Measurements from ENCODE around the gene CHORDC1. TPM values are rescaled to one million over a fixed set of nuclear protein-coding genes. Genes with fewer than 3 reads are reported as not detected.

Gene CHORDC1
- total and polyA plus RNA-seq, 10 of the 15 experiments (the other 5 are each of a cell fraction or from before 2014, with no cell fraction given) = 32.6 to 108 (median 54.3) TPM

GRCh38 chr11:90254065-90254464 lies 31.2 kb upstream of the CHORDC1 start:
- ATAC-seq = no peak

More at GRCh38 chr11:90254065-90254464, 31.2 kb upstream of the CHORDC1 start:
- no peak for DNase-seq (ENCODE audit: low read depth, low spot score)
- Histone ChIP-seq H3K4me2 (ENCODE audit: control insufficient read depth, insufficient read depth) (no peak overlapping the region), H3K9me3 (replicated peaks; ENCODE audit: control insufficient read depth, insufficient read depth, low read length) (no peaks in the 10 kb centered on the region; the same call in 2 of the 3 replicates), H3K27ac (ENCODE audit: control insufficient read depth, insufficient read depth) (no peak overlapping the region), H3K79me2 (ENCODE audit: control insufficient read depth, insufficient read depth, low read length) (no peaks in the 10 kb centered on the region), H3K4me3 (no peak overlapping the region), H2AFZ (ENCODE audit: control insufficient read depth, low read depth, low read length) (no peak overlapping the region), H3K36me3 (ENCODE audit: control insufficient read depth in 2 of 2, insufficient read depth in 2 of 2, low read length in 1 of 2) (no peaks in the 10 kb centered on the region), H3K9ac (ENCODE audit: control insufficient read depth, insufficient read depth, low read length) (no peak overlapping the region), H3K27me3 (replicated peaks in 1 of 2; ENCODE audit: control insufficient read depth in 2 of 2, insufficient read depth in 2 of 2, low read length in 1 of 2) (no peaks in the 10 kb centered on the region; a peak in 1 of 4 replicates), H4K20me1 (ENCODE audit: control insufficient read depth, insufficient read depth) (no peaks in the 10 kb centered on the region), H3K4me1 (ENCODE audit: control insufficient read depth, insufficient read depth, low read length) (no peaks in the 10 kb centered on the region)
- in situ Hi-C loops (cut with MboI) = no loop called here
- BruUV-seq (replicated peaks) = no TSS peak
- SMC1A ChIA-PET (ENCODE audit: uncharacterized antibody, unreplicated experiment) = interaction anchor here (1.2 to 1.7 kb wide), 2 partner anchors 10 to 72 kb away, joined by 3 to 5 read pairs; no protein-coding TSS in a partner anchor
- FAIRE-seq = no peak
- intact Hi-C loops (cut with micrococcal nuclease; ENCODE audit: unreplicated experiment) = loop anchor here (5.0 kb wide), 1 partner anchor 203 kb away; no protein-coding TSS in a partner anchor
- RAD21 ChIA-PET (ENCODE audit: unreplicated experiment) = interaction anchor here (0.6 to 0.9 kb wide), 2 partner anchors 49 to 56 kb away, joined by 3 to 4 read pairs; no protein-coding TSS in a partner anchor
- POLR2A ChIA-PET = no interaction called here
- CTCF ChIA-PET = interaction anchor here (0.9 to 1.6 kb wide), 3 partner anchors 17 to 182 kb away, joined by 3 to 5 read pairs (median 4); no protein-coding TSS in a partner anchor
- TF ChIP-seq SMARCA5 (IDR thresholded peaks at IDR 0.05) (no peak), ATF7 (IDR thresholded peaks at IDR 0.05; ENCODE audit: low read depth) (no peak), TAF1 (IDR thresholded peaks at IDR 0.05; ENCODE audit: borderline replicate concordance, low read depth, low read length) (no peak), BMI1 (IDR thresholded peaks at IDR 0.05; ENCODE audit: borderline replicate concordance) (no peak), YBX1 (IDR thresholded peaks at IDR 0.05) (no peak), CBFB (IDR thresholded peaks at IDR 0.05; ENCODE audit: low read depth) (no peak)
- TF ChIP-seq, protein P1, sequence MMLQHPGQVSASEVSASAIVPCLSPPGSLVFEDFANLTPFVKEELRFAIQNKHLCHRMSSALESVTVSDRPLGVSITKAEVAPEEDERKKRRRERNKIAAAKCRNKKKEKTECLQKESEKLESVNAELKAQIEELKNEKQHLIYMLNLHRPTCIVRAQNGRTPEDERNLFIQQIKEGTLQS (IDR thresholded peaks at IDR 0.05; ENCODE audit: borderline replicate concordance, extremely low read depth, low read depth, low read length) = no peak
- TF ChIP-seq, protein P2, sequence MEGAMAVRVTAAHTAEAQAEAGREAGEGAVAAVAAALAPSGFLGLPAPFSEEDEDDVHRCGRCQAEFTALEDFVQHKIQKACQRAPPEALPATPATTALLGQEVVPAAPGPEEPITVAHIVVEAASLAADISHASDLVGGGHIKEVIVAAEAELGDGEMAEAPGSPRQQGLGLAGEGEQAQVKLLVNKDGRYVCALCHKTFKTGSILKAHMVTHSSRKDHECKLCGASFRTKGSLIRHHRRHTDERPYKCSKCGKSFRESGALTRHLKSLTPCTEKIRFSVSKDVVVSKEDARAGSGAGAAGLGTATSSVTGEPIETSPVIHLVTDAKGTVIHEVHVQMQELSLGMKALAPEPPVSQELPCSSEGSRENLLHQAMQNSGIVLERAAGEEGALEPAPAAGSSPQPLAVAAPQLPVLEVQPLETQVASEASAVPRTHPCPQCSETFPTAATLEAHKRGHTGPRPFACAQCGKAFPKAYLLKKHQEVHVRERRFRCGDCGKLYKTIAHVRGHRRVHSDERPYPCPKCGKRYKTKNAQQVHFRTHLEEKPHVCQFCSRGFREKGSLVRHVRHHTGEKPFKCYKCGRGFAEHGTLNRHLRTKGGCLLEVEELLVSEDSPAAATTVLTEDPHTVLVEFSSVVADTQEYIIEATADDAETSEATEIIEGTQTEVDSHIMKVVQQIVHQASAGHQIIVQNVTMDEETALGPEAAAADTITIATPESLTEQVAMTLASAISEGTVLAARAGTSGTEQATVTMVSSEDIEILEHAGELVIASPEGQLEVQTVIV (IDR thresholded peaks at IDR 0.05; ENCODE audit: borderline replicate concordance, partially characterized antibody) = no peak
- WGBS (ENCODE audit: insufficient coverage, insufficient replicate concordance, low lambda C conversion rate, missing lambda C conversion rate) = 38% methylated on average over 2 of the region's 2 CpGs

All from GM12878 (cell line).